Heart left ventricle (tissue), 16 donors: ENCODE measurements around the gene CHD5. TPM values are rescaled to one million over a fixed set of nuclear protein-coding genes. Genes with fewer than 3 reads are reported as not detected.
A peak's percentile ranks its signal among the peaks of the same experiment; 100 is the strongest.

Experiments used
- ATAC-seq, 4 donors: fragments of 200-7000 bp; cut with Tn5 transposase; one replicate each; pipeline ENCODE4 v1.9.1; 2020 to 2022; ENCODE audit warnings: moderate library complexity in 4 of 4, mild to moderate bottlenecking in 3 of 4, moderate number of reproducible peaks in 1 of 4
- DNase-seq, 5 donors: peaks; one replicate each; pipeline ENCODE4 v3.0.0-alpha.2; 2020
- H3K27ac ChIP-seq, 12 donors: fragments of 200-600 bp; sonication (generic) in 4 of 12; one replicate each; pipeline versions ENCODE4 v1.5.0 to v1.8.0; 2016 to 2022; ENCODE audit warnings: mild to moderate bottlenecking in 2 of 12
- H3K27me3 ChIP-seq, 9 donors: fragments of 200-600 bp; sonication (generic) in 2 of 9; one replicate each; pipeline versions ENCODE4 v1.5.1 to v1.8.0; 2016 to 2022; ENCODE audit warnings: mild to moderate bottlenecking in 3 of 9
- H3K36me3 ChIP-seq, 9 donors: fragments of 200-600 bp; sonication (generic) in 2 of 9; one replicate each; pipeline versions ENCODE4 v1.5.0 to v1.8.0; 2018 to 2022; ENCODE audit warnings: mild to moderate bottlenecking in 2 of 9
- H3K4me1 ChIP-seq, 12 donors: fragments of 200-600 bp; sonication (generic) in 4 of 12; one replicate each; pipeline versions ENCODE4 v1.5.0 to v1.8.0; 2016 to 2022; ENCODE audit warnings: mild to moderate bottlenecking in 3 of 12
- H3K4me3 ChIP-seq, 12 donors: fragments of 200-600 bp; sonication (generic) in 4 of 12; one replicate each; pipeline versions ENCODE4 v1.5.0 to v1.8.0; 2017 to 2022; ENCODE audit warnings: mild to moderate bottlenecking in 9 of 12, moderate library complexity in 4 of 12
- H3K9me3 ChIP-seq, 12 donors: fragments of 200-600 bp; sonication (generic) in 4 of 12; one replicate each; pipeline versions ENCODE4 v1.5.0 to v1.8.0; 2016 to 2022; ENCODE audit warnings: mild to moderate bottlenecking in 1 of 12
- POLR2A ChIP-seq, 2 donors: fragments of 450-650 bp; IDR thresholded peaks; one replicate each; pipeline ENCODE4 v1.6.1; 2017; ENCODE audit warnings: antibody characterized with exemption in 2 of 2, mild to moderate bottlenecking in 2 of 2, moderate library complexity in 2 of 2
- WGBS, 4 donors: extraction: QIAGEN DNeasy Blood & Tissue Kit in 2 of 4; methylation state at CpG; one replicate each; pipeline versions ENCODE4 v1.1.5 to v1.1.7; 2013 to 2018; 5-methylcytosine and 5-hydroxymethylcytosine counted together
- intact Hi-C, 10 donors: fragments of 100-400 bp; cut with DNase I; formaldehyde crosslinking; loops; one replicate each; pipeline versions ENCODE4 v1.11.1 to v1.14.2; 2022
- polyA plus RNA-seq, 2 donors: library from polyadenylated mRNA; stranded (reverse); fragments of 200-250 nt; gene quantifications; one replicate each; pipeline ENCODE4 v1.2.3, GENCODE V29; 2013
- total RNA-seq, 9 donors: library from RNA; depleted of rRNA in 2 of 9; stranded (reverse); fragments of >200 nt in 2 of 9; fragmentation: NEBNext Ultra II Directional in 3 of 9; extraction: Animal tissue kit (Norgen Biotek cat#: 25700) in 3 of 9; gene quantifications; one replicate each; pipeline versions ENCODE4 v1.1.0 to v1.2.4, GENCODE V29; 2016 to 2023
- TF ChIP-seq, protein P1 (sequence below), 12 donors: fragments of 200-600 bp; sonication (generic) in 4 of 12; IDR thresholded peaks; one replicate each; pipeline versions ENCODE4 v1.5.0 to v1.8.0; 2018 to 2022; ENCODE audit warnings: antibody characterized with exemption in 12 of 12, mild to moderate bottlenecking in 5 of 12
- donor health status: ischemic (EF 13 %, LVEDD 7.1; RV severe dilation, severe dysfunction).
- donor health status: healthy with polysubstance abuse.
- donor health status: DM: no; HTN: yes; CAD: no.
- donor health status: DM: no; HTN: no; CAD: no.
- donor health status: ischemic (EF 25% LVEDD 6.9; RV normal size, moderate dysfunction).
- donor health status: ischemic (EF 25% LVEDD 5.7; RV mildly dilated, moderate dysfunction).
- donor health status: healthy.
- donor health status: DM: yes; HTN: yes; CAD: no.
- donor health status: ischemic (EF 35%, LVEDD 5.7; RV mildly dilated, moderate dysfunction).
- donor health status: nonischemic (EF 11% LVEDD 7.7; RV severe dilation, severe dysfunction).
- donor health status: DM: yes; HTN: yes; CAD: no.
- donor health status: PGD.
- donor health status: ischemic (EF 29% LVEDD 5.4; RV normal size, mild dysfunction).
- donor health status: nonischemic (EF 23%, LVEDD 6.1; RV moderate dilation, normal function).

CHD5 gene
- total and polyA plus RNA-seq, 11 donors: 0.07 to 1.3 (median 0.22) TPM; not detected in 2

DNA sequence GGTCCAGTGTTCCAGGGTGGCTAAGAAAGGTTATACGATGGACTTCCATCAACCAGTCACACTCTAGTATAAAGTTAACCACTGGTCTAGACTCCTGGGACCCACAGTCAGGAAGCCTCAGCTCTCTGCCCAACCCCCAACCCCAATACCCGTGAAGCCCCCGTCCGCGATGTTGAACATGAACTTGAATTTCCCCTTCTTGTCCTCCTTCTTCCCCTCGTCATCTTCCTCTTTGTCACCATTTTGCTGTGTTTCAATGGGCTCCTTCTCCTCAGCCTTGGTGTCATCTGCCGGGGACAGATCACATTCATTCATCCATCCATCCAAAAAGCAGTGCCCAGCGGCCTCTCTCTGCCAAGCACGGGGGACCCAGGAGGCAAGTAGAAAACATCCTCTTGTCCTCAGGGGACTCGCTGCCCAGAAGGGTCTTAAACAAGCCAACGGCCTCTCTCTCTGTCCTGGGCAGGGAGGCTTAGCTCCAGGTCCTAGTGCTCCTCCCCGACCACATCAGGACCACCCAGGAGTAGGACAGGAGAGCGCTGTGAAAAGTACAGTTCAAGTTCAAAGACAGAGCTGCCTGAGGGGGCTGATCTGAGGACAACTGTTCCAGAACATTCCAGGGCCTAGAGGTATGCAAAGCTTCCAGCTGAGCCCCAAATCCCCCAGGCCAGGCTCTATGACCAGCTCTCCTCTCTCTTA is 68.0 kb downstream of the CHD5 start:
- WGBS, 4 donors: 80 to 83% (median 81%) methylated on average over 13 of the region's 13 CpGs
- H3K27me3 ChIP-seq: peaks cover 0 to 21% (median 0%) of the 10 kb centered on the region in 9 donors
- H3K4me1 ChIP-seq: no peaks in the 10 kb centered on the region
- intact Hi-C loops: no loop called here
- TF ChIP-seq, protein P1, sequence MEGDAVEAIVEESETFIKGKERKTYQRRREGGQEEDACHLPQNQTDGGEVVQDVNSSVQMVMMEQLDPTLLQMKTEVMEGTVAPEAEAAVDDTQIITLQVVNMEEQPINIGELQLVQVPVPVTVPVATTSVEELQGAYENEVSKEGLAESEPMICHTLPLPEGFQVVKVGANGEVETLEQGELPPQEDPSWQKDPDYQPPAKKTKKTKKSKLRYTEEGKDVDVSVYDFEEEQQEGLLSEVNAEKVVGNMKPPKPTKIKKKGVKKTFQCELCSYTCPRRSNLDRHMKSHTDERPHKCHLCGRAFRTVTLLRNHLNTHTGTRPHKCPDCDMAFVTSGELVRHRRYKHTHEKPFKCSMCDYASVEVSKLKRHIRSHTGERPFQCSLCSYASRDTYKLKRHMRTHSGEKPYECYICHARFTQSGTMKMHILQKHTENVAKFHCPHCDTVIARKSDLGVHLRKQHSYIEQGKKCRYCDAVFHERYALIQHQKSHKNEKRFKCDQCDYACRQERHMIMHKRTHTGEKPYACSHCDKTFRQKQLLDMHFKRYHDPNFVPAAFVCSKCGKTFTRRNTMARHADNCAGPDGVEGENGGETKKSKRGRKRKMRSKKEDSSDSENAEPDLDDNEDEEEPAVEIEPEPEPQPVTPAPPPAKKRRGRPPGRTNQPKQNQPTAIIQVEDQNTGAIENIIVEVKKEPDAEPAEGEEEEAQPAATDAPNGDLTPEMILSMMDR (IDR thresholded peaks at IDR 0.05): no peak
- no peak for TF ChIP-seq POLR2A (IDR thresholded peaks at IDR 0.05)
- peak in 1 of 5 donors; percentile 13 for DNase-seq
- peaks cover 0 to 10% (median 2%) of the 10 kb centered on the region in 12 donors for H3K9me3 ChIP-seq
- H3K27ac ChIP-seq: no peak overlapping the region
- no peak for ATAC-seq
- no peak overlapping the region for H3K4me3 ChIP-seq
- no peaks in the 10 kb centered on the region for H3K36me3 ChIP-seq

GRCh38 chr1:6111571-6111970 is 68.5 kb downstream of the CHD5 start:
- peaks cover 0 to 21% (median 0%) of the 10 kb centered on the region in 9 donors for H3K27me3 ChIP-seq
- intact Hi-C loops: no loop called here

GRCh38 chr1:6110326-6110725 is 69.8 kb downstream of the CHD5 start:
- no peak overlapping the region for H3K27ac ChIP-seq
- no peak overlapping the region for H3K4me3 ChIP-seq
- intact Hi-C loops: no loop called here
- 76 to 78% (median 78%) methylated on average over 11 to 15 of the region's 15 CpGs for WGBS, 4 donors
- peak in 2 of 5 donors; percentile 1 to 25 for DNase-seq
- no peaks in the 10 kb centered on the region for H3K36me3 ChIP-seq
- no peak for TF ChIP-seq POLR2A (IDR thresholded peaks at IDR 0.05)
- TF ChIP-seq, protein P1 (IDR thresholded peaks at IDR 0.05): no peak
- ATAC-seq: no peak
- no peaks in the 10 kb centered on the region for H3K4me1 ChIP-seq
- H3K9me3 ChIP-seq: peaks cover 0 to 2% (median 0%) of the 10 kb centered on the region in 12 donors
- H3K27me3 ChIP-seq: peaks cover 0 to 21% (median 0%) of the 10 kb centered on the region in 9 donors

More at GRCh38 chr1:6111571-6111970, 68.5 kb downstream of the CHD5 start:
- Histone ChIP-seq H3K4me3 (no peak overlapping the region), H3K4me1 (no peaks in the 10 kb centered on the region), H3K36me3 (no peaks in the 10 kb centered on the region), H3K9me3 (peaks cover 0 to 5% (median 0%) of the 10 kb centered on the region in 12 donors), H3K27ac (no peak overlapping the region)
- ATAC-seq (no peak), DNase-seq (peak in 2 of 5 donors; percentile 19 to 53)
- 83 to 85% (median 84%) methylated on average over 21 to 24 of the region's 24 CpGs for WGBS, 4 donors
- TF ChIP-seq POLR2A (IDR thresholded peaks at IDR 0.05): no peak
- TF ChIP-seq, protein P1 (IDR thresholded peaks at IDR 0.05): no peak

DNA sequence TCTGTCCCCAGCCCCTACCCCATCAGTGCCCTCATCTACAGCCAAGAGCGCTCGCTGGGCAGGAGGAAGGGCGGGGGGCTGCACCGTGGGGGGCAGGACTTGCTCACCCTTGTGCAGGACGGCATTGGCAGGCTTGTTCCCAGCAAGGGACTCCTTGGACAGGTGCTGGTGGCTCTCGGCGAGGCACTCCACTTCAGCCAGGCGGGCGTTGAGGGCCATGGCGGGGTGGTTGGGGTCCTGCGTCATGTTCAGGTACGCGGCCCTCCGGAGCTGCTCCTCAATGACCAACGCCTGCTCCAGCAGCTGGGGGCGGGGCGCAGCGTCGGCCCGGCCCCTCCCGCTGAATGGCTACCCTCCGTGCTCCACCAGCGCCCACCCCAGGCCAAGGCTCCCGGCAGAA is 70.4 kb downstream of the CHD5 start:
- H3K9me3 ChIP-seq: no peaks in the 10 kb centered on the region
- no peak overlapping the region for H3K27ac ChIP-seq
- H3K4me1 ChIP-seq: no peaks in the 10 kb centered on the region
- H3K36me3 ChIP-seq: no peaks in the 10 kb centered on the region
- peak in 2 of 5 donors; percentile 19 to 57 for DNase-seq
- WGBS, 4 donors: 69 to 86% (median 75%) methylated on average over 10 to 24 of the region's 24 CpGs
- ATAC-seq: no peak
- peaks cover 0 to 21% (median 1%) of the 10 kb centered on the region in 9 donors for H3K27me3 ChIP-seq
- intact Hi-C loops: loop anchor here in 2 of 10 donors (1.0 to 10.0 kb wide), 2 partner anchors 135 kb away; partner anchors contain the start of gene HES3 (in 2 of the 2)
- no peak overlapping the region for H3K4me3 ChIP-seq
- no peak for TF ChIP-seq POLR2A (IDR thresholded peaks at IDR 0.05)
- TF ChIP-seq, protein P1 (IDR thresholded peaks at IDR 0.05): no peak
